HepG2 (cell line): ENCODE results near the gene GGT1. TPM values are rescaled to one million over a fixed set of nuclear protein-coding genes. Genes with fewer than 3 reads are reported as not detected.

Source experiments
- CSRNP1 ChIP-seq: sonication (generic); formaldehyde crosslinking; IDR thresholded peaks from 2 replicates; pipeline ENCODE4 v1.8.1; 2023; ENCODE audit warnings: mild to moderate bottlenecking, missing genetic modification reagents
- FLYWCH1 ChIP-seq: sonication (generic); formaldehyde crosslinking; IDR thresholded peaks from 2 replicates; pipeline ENCODE4 v1.8.1; 2023; ENCODE audit warnings: mild to moderate bottlenecking, missing genetic modification reagents
- FOXP1 ChIP-seq, 2 experiments: fragments of 450-650 bp in 1 of 2; IDR thresholded peaks; 2 replicates each; pipeline ENCODE4 v1.6.1; 2017 to 2018; ENCODE audit warnings: antibody characterized with exemption in 1 of 2
- GTF2F1 ChIP-seq: fragments of 150-350 bp; IDR thresholded peaks from 2 replicates; pipeline ENCODE4 v1.6.1; 2014; ENCODE audit warnings: low read length
- GTF3A ChIP-seq: sonication (generic); formaldehyde crosslinking; conservative IDR thresholded peaks from 2 replicates; pipeline ENCODE4 v1.4.0; 2020; ENCODE audit warnings: mild to moderate bottlenecking, missing genetic modification reagents
- HDAC2 ChIP-seq: sonication (generic); formaldehyde crosslinking; IDR thresholded peaks from 2 replicates; pipeline ENCODE4 v1.4.0; 2020; ENCODE audit warnings: missing genetic modification reagents
- HNF4A ChIP-seq: sonication (generic); formaldehyde crosslinking; IDR thresholded peaks from 2 replicates; pipeline ENCODE4 v1.4.0; 2020; ENCODE audit warnings: missing genetic modification reagents
- HOXA9 ChIP-seq: sonication (generic); formaldehyde crosslinking; IDR thresholded peaks from 2 replicates; pipeline ENCODE4 v1.8.1; 2022; ENCODE audit warnings: missing genetic modification reagents, mild to moderate bottlenecking, moderate library complexity, borderline replicate concordance
- KDM4B ChIP-seq: sonication (generic); formaldehyde crosslinking; IDR thresholded peaks from 2 replicates; pipeline ENCODE4 v1.4.0; 2020; ENCODE audit warnings: missing genetic modification reagents
- SMYD3 ChIP-seq: sonication (generic); formaldehyde crosslinking; IDR thresholded peaks from 2 replicates; pipeline ENCODE4 v1.8.1; 2023; ENCODE audit warnings: mild to moderate bottlenecking, missing genetic modification reagents
- WIZ ChIP-seq: sonication (generic); formaldehyde crosslinking; IDR thresholded peaks from 2 replicates; pipeline ENCODE4 v1.5.1; 2020; ENCODE audit warnings: mild to moderate bottlenecking, missing genetic modification reagents
- ZBTB38 ChIP-seq: sonication (generic); formaldehyde crosslinking; IDR thresholded peaks from 2 replicates; pipeline ENCODE4 v1.5.1; 2020; ENCODE audit warnings: mild to moderate bottlenecking, missing genetic modification reagents
- ZFP1 ChIP-seq: IDR thresholded peaks from 2 replicates; pipeline ENCODE4 v1.6.1; 2016
- ZNF160 ChIP-seq: sonication (generic); formaldehyde crosslinking; IDR thresholded peaks from 2 replicates; pipeline ENCODE4 v1.8.0; 2022; ENCODE audit warnings: mild to moderate bottlenecking, inconsistent platforms, missing genetic modification reagents
- ZNF17 ChIP-seq: sonication (generic); formaldehyde crosslinking; IDR thresholded peaks from 2 replicates; pipeline ENCODE4 v1.5.0; 2020; ENCODE audit warnings: mild to moderate bottlenecking, missing genetic modification reagents
- ZNF280B ChIP-seq: sonication (generic); formaldehyde crosslinking; IDR thresholded peaks from 2 replicates; pipeline ENCODE4 v1.5.0; 2020; ENCODE audit warnings: missing genetic modification reagents, mild to moderate bottlenecking, borderline replicate concordance
- ZNF3 ChIP-seq: IDR thresholded peaks from 2 replicates; pipeline ENCODE4 v1.7.0; 2017; ENCODE audit warnings: inconsistent platforms
- ZNF333 ChIP-seq: sonication (generic); formaldehyde crosslinking; IDR thresholded peaks from 2 replicates; pipeline ENCODE4 v1.4.0; 2020; ENCODE audit warnings: mild to moderate bottlenecking, missing genetic modification reagents, borderline replicate concordance
- ZNF432 ChIP-seq: sonication (generic); formaldehyde crosslinking; IDR thresholded peaks from 2 replicates; pipeline ENCODE4 v1.5.0; 2020; ENCODE audit warnings: missing genetic modification reagents, mild to moderate bottlenecking, borderline replicate concordance
- ZNF709 ChIP-seq: sonication (generic); formaldehyde crosslinking; IDR thresholded peaks from 2 replicates; pipeline ENCODE4 v1.5.0; 2020; ENCODE audit warnings: mild to moderate bottlenecking, missing genetic modification reagents
- polyA plus RNA-seq, 8 experiments: library from polyadenylated mRNA; depleted of rRNA in 3 of 8; stranded (reverse) in 7 of 8; unstranded in 1 of 8; fragments of >200 nt; fragmentation: Illumina TruSeq in 4 of 8; extraction: Trizol in 4 of 8; gene quantifications; 2 replicates each; pipeline versions ENCODE4 v1.2.1 to v1.2.3, GENCODE V29; 2011 to 2016; ENCODE audit warnings: low read depth in 4 of 8, missing spikeins in 1 of 8, mixed read lengths in 1 of 8; ENCODE audit not compliant: insufficient read depth in 1 of 8
- total RNA-seq, 5 experiments: library from RNA; depleted of rRNA; stranded (reverse); fragments of >200 nt; fragmentation: Illumina TruSeq; extraction: Trizol; gene quantifications; 2 replicates each; pipeline ENCODE4 v1.2.3, GENCODE V29; 2016; ENCODE audit warnings: low read depth in 1 of 5
- TF ChIP-seq, protein P1 (sequence below): sonication (generic); formaldehyde crosslinking; IDR thresholded peaks from 2 replicates; pipeline ENCODE4 v1.5.1; 2020; ENCODE audit warnings: mild to moderate bottlenecking, moderate library complexity, missing genetic modification reagents
- TF ChIP-seq, protein P2 (sequence below): IDR thresholded peaks from 2 replicates; pipeline ENCODE4 v1.6.1; 2016; ENCODE audit warnings: missing compliant biosample characterization, missing genetic modification reagents, borderline replicate concordance
- TF ChIP-seq, protein P3 (sequence below): IDR thresholded peaks from 2 replicates; pipeline ENCODE4 v1.6.1; 2018; ENCODE audit warnings: missing genetic modification reagents, mild to moderate bottlenecking, missing compliant biosample characterization

The GGT1 gene
- total and polyA plus RNA-seq, 2 of the 13 experiments (the other 11 are each of a cell fraction or from before 2014, with no cell fraction given), result 29.9 to 103 TPM

DNA sequence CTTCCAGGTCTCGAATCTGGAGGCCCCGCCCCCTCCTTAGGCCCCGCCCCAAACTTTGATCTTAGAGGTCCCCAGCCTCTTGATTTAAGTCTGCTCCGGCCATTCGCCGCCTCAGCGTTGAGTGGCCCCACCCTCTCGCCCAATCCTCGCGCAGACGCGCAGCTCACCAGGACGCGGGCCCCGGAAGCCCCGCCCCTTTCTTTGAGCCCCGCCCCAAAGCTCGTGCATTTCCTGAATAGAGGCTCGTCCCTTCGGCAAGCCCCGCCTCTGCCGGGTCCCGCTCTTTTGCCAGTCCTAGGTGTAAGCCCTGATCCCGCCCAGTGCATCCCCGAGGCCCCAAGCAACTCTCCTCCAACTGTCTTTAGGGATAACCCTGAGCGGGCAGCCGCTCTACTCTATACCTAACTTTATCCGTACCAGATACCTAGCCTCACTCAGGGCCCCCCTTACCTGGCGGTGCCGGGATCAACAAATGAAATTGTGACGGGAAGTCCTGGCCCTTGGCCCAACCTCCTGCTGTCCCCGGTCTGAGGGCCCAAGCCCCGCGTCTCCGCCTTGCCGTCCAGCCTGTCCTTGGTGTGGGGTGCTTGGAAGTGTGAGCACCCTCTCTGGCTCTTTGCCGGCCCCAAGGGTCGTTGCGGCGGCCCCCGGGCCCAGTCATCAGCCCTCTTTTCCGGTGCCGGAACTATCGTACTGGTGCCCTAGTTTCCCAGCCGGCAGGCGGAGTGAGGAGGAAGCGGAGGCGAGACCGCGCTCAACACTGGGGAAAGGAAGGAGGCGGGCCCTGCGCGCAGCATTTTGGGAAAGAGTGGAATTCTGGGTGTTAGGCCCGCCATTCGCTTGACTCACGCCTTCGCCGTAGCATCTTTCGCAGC, 47.6 kb upstream of the GGT1 start, which contains the start of gene SNRPD3 (continued):
- TF ChIP-seq HNF4A (no peak), WIZ (CRISPR knock-in tag) (peak; percentile 62; the same call in 1 of the 2 replicates), HOXA9 (no peak), ZNF432 (CRISPR knock-in tag) (no peak), ZNF709 (CRISPR knock-in tag) (peak; percentile 86), KDM4B (CRISPR knock-in tag) (peak; percentile 75; the same call in 1 of the 2 replicates), ZNF280B (CRISPR knock-in tag) (peak; percentile 90), ZNF160 (CRISPR knock-in tag) (peak; percentile 75), CSRNP1 (CRISPR knock-in tag) (peak; percentile 89), FLYWCH1 (CRISPR knock-in tag) (no peak), HDAC2 (CRISPR knock-in tag) (peak; percentile 87), GTF2F1 (peak; percentile 62; the same call in 1 of the 2 replicates), ZBTB38 (peak; percentile 85), ZNF17 (no peak), SMYD3 (CRISPR knock-in tag) (peak; percentile 80; the same call in 1 of the 2 replicates), FOXP1 (IDR thresholded peaks at IDR 0.05) (no peak), FOXP1 (CRISPR knock-in tag; IDR thresholded peaks at IDR 0.05) (peak; percentile 34; the same call in 1 of the 2 replicates), ZNF333 (CRISPR knock-in tag) (peak; percentile 89; the same call in 1 of the 2 replicates), GTF3A (no peak), ZNF3 (CRISPR knock-in tag) (peak; percentile 30; the same call in 1 of the 2 replicates), ZFP1 (CRISPR knock-in tag) (peak; percentile 86; the same call in 1 of the 2 replicates)
- TF ChIP-seq, protein P1, sequence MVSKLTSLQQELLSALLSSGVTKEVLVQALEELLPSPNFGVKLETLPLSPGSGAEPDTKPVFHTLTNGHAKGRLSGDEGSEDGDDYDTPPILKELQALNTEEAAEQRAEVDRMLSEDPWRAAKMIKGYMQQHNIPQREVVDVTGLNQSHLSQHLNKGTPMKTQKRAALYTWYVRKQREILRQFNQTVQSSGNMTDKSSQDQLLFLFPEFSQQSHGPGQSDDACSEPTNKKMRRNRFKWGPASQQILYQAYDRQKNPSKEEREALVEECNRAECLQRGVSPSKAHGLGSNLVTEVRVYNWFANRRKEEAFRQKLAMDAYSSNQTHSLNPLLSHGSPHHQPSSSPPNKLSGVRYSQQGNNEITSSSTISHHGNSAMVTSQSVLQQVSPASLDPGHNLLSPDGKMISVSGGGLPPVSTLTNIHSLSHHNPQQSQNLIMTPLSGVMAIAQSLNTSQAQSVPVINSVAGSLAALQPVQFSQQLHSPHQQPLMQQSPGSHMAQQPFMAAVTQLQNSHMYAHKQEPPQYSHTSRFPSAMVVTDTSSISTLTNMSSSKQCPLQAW, result peak; percentile 94
- TF ChIP-seq, protein P2, sequence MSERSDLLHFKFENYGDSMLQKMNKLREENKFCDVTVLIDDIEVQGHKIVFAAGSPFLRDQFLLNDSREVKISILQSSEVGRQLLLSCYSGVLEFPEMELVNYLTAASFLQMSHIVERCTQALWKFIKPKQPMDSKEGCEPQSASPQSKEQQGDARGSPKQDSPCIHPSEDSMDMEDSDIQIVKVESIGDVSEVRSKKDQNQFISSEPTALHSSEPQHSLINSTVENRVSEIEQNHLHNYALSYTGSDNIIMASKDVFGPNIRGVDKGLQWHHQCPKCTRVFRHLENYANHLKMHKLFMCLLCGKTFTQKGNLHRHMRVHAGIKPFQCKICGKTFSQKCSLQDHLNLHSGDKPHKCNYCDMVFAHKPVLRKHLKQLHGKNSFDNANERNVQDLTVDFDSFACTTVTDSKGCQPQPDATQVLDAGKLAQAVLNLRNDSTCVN, result no peak
- TF ChIP-seq, protein P3, sequence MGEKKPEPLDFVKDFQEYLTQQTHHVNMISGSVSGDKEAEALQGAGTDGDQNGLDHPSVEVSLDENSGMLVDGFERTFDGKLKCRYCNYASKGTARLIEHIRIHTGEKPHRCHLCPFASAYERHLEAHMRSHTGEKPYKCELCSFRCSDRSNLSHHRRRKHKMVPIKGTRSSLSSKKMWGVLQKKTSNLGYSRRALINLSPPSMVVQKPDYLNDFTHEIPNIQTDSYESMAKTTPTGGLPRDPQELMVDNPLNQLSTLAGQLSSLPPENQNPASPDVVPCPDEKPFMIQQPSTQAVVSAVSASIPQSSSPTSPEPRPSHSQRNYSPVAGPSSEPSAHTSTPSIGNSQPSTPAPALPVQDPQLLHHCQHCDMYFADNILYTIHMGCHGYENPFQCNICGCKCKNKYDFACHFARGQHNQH (CRISPR knock-in tag), result peak; percentile 95
